Gastrocnemius medialis (tissue), 4 donors: Measurements from ENCODE around the gene NCOA3.
"Not testable (repeated sequence)": the region's sequence is repeated elsewhere in the genome, so short reads cannot be mapped to it uniquely, and the experiment has no call there.

Source experiments
- POLR2A ChIP-seq, 2 donors: fragments of 450-650 bp; IDR thresholded peaks; one replicate each; pipeline ENCODE4 v1.6.1; 2017; ENCODE audit warnings: antibody characterized with exemption in 2 of 2, mild to moderate bottlenecking in 2 of 2, moderate library complexity in 2 of 2
- TF ChIP-seq, protein P1 (sequence below), 5 experiments: fragments of 450-650 bp in 3 of 5; fragments of 200-600 bp in 2 of 5; sonication (generic) in 2 of 5; IDR thresholded peaks in 4 of 5; conservative IDR thresholded peaks in 1 of 5; 1 replicate in 4 of 5; 2 replicates in 1 of 5; pipeline ENCODE4 v1.5.1; 2016 to 2019; ENCODE audit warnings: antibody characterized with exemption in 5 of 5, mild to moderate bottlenecking in 3 of 5, moderate library complexity in 3 of 5

DNA sequence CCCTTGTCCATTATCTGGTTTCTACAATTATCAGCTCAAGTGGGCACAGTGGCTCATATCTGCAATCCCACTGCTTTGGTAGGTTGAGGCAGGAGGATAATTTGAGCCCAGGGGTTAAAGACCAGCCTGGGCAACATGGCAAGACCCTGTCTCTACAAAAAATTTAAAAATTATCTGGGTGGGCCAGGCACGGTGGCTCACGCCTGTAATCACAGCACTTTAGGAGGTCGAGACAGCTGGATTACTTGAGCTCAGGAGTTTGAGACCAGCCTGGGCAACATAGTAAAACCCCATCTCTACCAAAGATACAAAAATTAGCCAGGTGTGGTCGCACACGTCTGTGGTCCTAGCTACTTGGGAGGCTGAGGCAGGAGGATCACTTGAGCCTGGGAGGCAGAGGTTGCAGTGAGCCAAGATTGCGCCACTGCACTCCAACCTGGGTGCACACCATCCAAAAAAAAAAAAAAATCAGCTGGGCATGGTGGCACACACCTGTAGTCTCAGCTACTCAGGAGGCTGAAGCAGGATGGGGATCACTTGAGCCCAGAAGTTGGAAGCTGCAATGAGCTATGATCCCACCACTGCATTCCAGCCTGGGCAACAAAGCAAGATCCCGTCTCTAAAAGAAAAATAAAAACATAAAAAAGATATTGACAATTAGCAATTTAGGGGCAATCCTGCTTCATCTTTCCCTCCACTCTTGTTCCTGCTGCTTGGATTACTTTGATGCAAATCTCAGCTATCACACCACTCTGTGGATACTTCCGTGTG lies 43.2 kb upstream of the NCOA3 start:
- TF ChIP-seq, protein P1, sequence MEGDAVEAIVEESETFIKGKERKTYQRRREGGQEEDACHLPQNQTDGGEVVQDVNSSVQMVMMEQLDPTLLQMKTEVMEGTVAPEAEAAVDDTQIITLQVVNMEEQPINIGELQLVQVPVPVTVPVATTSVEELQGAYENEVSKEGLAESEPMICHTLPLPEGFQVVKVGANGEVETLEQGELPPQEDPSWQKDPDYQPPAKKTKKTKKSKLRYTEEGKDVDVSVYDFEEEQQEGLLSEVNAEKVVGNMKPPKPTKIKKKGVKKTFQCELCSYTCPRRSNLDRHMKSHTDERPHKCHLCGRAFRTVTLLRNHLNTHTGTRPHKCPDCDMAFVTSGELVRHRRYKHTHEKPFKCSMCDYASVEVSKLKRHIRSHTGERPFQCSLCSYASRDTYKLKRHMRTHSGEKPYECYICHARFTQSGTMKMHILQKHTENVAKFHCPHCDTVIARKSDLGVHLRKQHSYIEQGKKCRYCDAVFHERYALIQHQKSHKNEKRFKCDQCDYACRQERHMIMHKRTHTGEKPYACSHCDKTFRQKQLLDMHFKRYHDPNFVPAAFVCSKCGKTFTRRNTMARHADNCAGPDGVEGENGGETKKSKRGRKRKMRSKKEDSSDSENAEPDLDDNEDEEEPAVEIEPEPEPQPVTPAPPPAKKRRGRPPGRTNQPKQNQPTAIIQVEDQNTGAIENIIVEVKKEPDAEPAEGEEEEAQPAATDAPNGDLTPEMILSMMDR (IDR thresholded peaks at IDR 0.05 in 4 of 5, conservative IDR thresholded peaks at IDR 0.05 in 1 of 5), result not testable (repeated sequence)
- TF ChIP-seq POLR2A (IDR thresholded peaks at IDR 0.05), result not testable (repeated sequence)
